GM21526 (cell line): Measurements from ENCODE around the gene KRT73.
"Not testable (repeated sequence)": the region's sequence is repeated elsewhere in the genome, so short reads cannot be mapped to it uniquely, and the experiment has no call there.

Experiments
- ATAC-seq: cut with Tn5 transposase; IDR thresholded peaks from one replicate; pipeline ENCODE4 v1.9.1; 2021; ENCODE audit warnings: moderate library complexity; ENCODE audit not compliant: unreplicated experiment, low FRiP score

The KRT73 gene

DNA sequence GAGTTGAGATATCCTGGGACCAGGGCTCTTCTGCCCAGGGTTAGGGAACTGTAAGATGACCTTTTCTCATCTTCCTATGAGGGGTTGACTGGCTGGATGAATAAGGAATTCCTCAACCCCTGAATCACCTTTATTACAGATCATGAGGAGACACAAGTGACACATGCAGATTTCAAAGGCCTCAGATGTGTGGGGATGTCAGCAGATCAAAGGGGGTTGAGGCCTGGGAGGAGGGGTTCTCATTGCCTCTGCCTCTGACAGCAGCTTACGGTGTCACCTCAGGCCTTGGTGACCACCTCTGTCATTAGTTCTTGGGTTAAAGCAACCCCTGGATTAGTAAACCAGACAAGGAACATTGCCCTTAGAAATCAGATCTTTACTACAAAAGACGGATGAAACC, 15.0 kb downstream of the KRT73 start:
- no peak for ATAC-seq

GRCh38 chr12:52602552-52602951, 15.8 kb downstream of the KRT73 start:
- no peak for ATAC-seq

DNA sequence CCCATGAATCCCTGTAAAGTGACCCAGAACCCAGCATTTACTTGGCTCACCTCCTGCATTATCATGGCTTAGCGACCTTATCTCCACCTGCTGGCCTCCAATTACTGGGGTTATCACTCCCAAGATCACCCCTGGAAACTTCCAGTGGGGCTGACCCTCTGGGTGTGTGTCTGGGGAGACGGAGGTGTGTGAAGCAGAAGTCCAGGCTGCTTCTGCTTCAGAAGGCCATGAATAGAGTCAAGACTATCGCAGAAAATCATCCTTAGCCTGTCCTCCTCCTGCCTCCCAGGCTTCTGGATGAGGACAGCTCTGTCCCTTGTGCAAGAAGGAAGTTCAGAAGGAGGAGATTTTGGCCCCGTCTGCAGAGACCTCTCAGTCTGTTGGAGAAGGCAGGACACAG, 16.7 kb downstream of the KRT73 start:
- ATAC-seq, result no peak

- ATAC-seq, result no peak
These were observed 17.3 kb downstream of the KRT73 start, which contains the start of gene KRT72 for GRCh38 chr12:52600941-52601481. TSS of gene KRT72 (minus strand) at chr12:52601463. CDS start at chr12:52601452, 11 bp downstream.

DNA sequence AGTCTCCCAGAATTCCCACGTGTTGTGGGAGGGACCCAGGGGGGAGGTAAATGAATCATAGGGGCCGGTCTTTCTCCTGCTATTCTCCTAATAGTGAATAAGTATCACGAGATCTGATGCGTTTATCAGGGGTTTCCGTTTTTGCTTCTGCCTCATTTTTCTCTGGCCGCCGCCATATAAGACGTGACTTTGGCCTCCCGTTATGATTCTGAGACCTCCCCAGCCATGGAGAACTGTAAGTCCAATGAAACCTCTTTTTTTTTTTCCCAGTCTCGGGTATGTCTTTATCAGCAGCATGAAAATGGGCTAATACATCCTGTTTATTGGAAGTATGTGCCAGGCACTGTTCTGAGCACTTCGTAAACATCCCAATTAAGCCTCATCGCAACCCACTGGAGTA, 17.9 kb downstream of the KRT73 start:
- no peak for ATAC-seq

DNA sequence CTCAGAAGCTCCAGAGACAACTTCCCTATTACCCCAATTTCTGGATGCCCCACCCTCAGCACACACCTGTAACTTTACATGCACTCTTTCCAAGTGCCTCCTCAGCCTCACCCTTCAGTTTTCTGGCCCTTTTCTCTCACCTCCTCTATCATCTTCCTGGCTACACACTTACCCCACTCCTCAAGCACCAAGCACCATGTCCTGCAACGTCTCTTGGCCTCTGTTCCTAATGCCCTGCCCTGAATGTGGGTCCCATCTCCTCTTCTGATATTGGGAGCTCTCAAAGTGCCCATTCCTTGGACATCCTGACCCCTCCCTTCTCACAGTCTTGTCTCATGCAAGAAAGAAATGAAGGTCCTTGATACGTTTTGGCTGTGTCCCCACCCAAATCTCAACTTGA, 18.3 kb downstream of the KRT73 start:
- no peak for ATAC-seq

DNA sequence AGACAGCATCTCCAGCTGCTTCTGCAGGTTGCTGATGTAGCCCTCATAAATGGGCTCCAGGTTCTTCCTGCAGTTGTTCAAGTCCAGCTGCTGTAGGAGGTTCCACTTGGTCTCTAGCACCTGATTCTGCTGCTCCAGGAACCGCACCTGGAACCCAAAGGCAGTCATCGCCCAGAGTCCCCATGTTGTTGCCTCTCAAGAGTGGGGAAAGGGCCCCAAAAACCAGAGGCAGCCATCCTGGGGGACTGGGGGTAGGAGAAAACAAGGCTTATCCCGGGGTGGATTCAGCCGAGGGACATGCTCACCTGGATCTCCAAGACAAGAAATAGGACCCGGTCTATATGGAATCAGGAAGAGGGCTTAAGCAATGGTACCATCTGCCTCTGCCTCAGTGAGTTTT, 19.4 kb downstream of the KRT73 start:
- ATAC-seq, result no peak

DNA sequence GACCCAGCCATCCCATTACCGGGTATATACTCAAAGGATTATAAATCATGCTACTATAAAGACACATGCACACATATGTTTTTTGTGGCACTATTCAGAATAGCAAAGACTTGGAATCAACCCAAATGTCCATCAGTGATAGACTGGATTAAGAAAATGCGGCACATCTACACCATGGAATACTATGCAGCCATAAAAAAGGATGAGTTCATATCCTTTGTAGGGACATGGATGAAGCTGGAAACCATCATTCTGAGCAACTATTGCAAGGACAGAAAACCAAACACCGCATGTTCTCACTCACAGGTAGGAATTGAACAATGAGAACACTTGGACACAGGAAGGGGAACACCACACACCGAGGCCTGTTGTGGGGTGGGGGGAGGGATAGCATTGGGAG, 24.1 kb downstream of the KRT73 start:
- not testable (repeated sequence) for ATAC-seq

- ATAC-seq, result no peak
These were observed 26.8 kb downstream of the KRT73 start for GRCh38 chr12:52591521-52591920.

DNA sequence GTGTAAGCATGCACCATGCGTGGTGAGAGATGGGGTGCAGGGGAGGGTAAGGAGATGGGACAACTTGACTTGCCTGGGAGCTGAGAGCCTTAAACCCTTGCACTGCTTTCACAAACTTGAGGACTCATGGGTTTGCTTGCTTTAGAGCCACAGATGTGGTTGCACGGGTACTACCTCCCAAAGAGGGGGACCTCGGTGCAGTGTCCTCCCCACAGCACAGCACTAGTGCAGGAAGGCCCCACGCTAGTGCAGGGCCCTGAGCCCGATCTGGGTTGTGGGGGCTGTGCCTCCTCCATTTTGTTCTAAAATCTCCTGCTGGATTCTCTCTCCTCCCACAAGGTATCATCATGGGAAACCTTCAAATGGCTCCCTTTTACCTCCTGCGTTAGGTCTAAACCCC, 28.3 kb downstream of the KRT73 start:
- ATAC-seq, result no peak

- no peak for ATAC-seq
These were observed 30.8 kb downstream of the KRT73 start for GRCh38 chr12:52587563-52587962.

DNA sequence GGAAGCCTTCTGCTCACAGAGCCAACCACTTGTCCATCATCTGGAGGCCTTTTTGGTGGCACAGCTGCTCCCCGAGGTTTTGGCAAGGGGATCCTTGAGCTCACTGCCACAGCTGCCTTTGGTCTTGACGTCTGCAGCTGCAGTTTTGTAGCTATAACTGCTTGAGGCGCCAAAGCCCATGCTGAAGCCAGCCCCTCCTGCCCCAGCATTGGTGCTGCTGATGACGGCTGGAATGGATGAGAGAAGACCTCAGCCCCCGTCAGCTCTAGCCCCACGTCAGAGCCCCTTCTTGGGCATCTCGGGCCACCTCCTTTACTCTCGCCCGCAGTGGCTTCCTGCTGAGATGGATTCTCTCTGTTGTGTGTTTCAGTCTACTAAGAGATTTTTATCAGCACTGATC, 32.4 kb downstream of the KRT73 start:
- ATAC-seq, result no peak

GRCh38 chr12:52585066-52585465, 33.3 kb downstream of the KRT73 start:
- ATAC-seq, result no peak

GRCh38 chr12:52584156-52584682, 34.1 kb downstream of the KRT73 start:
- ATAC-seq, result no peak

GRCh38 chr12:52582971-52583456, 35.3 kb downstream of the KRT73 start:
- ATAC-seq, result no peak

DNA sequence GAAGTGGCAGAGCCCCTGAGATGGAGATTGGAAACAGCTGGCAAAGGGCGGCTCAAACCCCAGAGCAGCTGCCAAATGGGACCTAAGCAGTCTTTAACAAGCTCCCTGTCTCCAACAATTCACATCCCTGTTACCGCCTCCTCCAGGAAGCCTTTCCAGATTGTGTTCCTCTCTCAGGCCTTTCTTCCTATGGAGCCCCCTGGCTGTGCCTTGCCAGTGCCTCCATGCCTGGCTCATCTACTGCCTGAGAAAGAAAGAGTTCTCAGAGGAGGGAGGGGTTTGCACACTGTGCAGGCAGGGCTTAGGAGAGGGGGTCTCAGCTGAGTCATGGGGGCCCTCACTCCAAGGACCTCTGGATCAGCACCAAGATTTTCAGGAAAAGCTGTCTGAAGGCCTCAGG, 35.9 kb downstream of the KRT73 start:
- ATAC-seq, result no peak

DNA sequence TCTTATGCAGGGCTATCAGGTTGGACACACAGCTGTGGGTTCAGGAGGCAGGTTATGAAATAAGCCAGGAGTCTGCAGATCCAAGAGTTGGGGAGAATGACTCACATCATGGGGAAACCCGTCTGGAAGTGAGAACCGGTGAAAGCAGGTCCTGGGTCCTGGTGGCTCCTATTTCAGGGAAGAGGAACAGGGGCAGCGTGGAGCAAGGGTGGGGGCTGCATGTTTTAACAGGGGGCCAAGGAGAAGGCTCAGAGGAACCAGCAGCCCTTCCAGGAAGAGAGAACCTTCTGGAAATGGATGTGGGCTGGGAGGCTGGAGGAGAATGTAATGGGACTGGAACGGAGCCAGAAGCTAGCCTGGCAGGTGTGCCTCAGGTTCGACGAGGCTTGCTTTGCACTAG, 36.9 kb downstream of the KRT73 start:
- ATAC-seq, result no peak

- no peak for ATAC-seq
These were observed 37.3 kb downstream of the KRT73 start for GRCh38 chr12:52581066-52581465.

- no peak for ATAC-seq
These were observed 37.9 kb downstream of the KRT73 start for GRCh38 chr12:52580496-52580895.

GRCh38 chr12:52579468-52580465, 38.6 kb downstream of the KRT73 start:
- no peak for ATAC-seq

GRCh38 chr12:52578469-52578868, 39.9 kb downstream of the KRT73 start:
- ATAC-seq, result no peak

DNA sequence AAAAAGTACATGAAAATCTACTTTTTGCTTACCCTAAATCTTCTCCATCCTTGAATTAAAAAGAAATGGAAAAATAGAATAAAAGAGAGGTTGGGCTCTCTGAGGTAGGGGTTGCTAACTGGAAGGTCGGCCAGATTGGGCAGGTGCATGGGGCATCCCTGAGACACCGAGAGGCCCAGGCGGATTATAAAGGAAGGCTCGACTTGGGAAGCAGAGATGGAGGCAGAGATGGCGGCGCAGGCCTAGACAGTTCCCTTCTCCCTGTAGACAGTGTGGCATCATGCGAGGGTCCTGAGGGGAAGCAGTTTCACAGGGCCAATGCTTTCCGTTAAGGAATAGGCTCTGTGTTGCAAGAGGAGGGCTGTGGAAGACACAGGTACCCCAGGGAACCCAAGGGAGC, 41.0 kb downstream of the KRT73 start:
- ATAC-seq, result no peak
